Right hindlimb (tissue), 1 donor: Measurements from ENCODE around the gene TOPBP1.
"Not testable (repeated sequence)": the region's sequence is repeated elsewhere in the genome, so short reads cannot be mapped to it uniquely, and the experiment has no call there.

Experiments used
- DNase-seq: peaks from one replicate; pipeline ENCODE4 v3.0.0-alpha.2; 2018

TOPBP1 gene

GRCh38 chr3:133673746-133674145 lies 12.0 kb upstream of the TOPBP1 start:
- DNase-seq: no peak

DNA sequence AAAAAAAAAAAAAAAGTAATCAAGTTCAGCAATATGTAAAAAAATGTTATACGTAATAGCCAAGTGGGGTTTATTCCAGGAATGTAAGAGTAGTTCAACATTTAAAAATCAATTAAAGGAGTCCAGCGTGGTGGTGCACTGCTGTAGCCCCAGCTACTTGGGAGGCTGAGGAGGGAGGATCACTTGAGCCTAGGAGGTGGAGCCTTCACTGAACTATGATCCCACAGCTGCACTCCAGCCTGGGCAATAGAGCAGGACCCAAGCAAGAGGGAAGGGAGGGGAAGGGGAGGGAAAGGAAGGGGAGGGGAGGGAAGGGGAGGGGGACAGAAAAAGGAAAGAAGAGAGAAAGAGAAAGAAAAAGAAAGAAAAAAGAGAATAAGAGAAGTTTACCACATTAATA lies 10.7 kb upstream of the TOPBP1 start:
- no peak for DNase-seq

- no peak for DNase-seq
These were observed 8.8 kb upstream of the TOPBP1 start for GRCh38 chr3:133670525-133670995.

DNA sequence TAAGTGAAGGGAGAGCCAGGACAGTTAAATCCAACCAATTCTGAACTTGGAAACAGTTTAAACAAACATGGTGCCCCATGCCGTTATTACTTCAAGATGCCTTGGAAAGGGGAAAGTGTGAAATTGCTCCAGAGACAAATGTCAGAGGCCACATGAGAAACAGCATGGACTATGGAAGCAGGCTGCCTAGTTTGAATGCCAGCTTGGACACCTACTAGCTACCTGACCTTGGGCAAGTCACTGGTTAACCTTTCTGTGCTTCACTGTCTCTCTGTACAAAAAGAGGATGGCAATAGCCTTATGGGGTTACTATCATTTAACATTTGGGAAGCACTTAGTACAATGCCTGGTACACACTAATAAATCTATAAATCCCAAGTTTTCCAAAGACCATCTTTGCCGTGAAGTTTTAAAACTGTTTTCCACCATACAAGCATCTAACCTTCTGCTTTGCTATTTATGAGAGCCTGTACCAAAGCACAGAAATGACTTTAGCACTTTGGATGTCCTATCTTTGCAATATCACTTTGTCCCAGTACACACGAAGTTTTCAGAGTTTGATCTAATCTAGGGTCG lies 8.3 kb upstream of the TOPBP1 start:
- DNase-seq: no peak

DNA sequence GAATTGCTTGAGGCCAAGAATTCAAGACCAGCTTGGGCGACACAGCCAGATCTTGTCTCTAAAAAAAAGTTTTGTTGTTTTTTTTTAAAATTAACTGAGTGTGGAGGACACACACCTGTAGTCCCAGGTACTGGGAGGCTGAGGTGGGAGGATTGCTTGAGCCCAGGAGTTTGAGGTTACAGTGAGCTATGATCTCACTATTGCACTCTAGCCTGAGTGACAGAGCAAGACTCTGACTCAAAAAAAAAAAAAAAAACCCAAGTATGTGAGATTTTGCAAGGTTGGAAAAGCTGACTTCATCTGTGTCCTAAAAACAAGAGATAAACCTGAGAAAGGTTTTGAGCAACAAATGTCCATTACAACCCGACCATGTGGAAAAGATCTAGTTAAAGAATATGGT lies 5.4 kb upstream of the TOPBP1 start:
- no peak for DNase-seq

GRCh38 chr3:133665188-133665587 lies 3.4 kb upstream of the TOPBP1 start:
- DNase-seq: not testable (repeated sequence)

- DNase-seq: no peak
These were observed 2.0 kb upstream of the TOPBP1 start for GRCh38 chr3:133663569-133664313.

DNA sequence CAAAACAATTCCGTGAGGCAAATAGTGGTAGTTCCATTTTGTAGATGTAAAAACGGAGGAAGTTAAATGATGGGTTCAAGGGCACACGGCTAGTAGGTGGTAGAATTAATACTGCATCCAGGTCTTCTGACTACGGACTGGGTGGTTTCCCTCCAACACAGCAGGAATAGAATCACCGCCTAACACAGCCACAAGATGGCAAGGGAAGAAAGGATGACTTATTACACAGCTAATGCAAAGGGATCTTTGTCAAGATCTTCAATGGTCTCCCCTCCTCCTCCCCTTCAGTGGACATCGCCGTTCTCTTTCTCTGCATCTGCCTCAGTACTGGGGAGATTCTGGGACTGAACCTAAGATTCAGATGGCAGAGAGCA lies 524 bp upstream of the TOPBP1 start:
- DNase-seq: no peak

- DNase-seq: no peak
These were observed 1.9 kb downstream of the TOPBP1 start for GRCh38 chr3:133659806-133660205.

DNA sequence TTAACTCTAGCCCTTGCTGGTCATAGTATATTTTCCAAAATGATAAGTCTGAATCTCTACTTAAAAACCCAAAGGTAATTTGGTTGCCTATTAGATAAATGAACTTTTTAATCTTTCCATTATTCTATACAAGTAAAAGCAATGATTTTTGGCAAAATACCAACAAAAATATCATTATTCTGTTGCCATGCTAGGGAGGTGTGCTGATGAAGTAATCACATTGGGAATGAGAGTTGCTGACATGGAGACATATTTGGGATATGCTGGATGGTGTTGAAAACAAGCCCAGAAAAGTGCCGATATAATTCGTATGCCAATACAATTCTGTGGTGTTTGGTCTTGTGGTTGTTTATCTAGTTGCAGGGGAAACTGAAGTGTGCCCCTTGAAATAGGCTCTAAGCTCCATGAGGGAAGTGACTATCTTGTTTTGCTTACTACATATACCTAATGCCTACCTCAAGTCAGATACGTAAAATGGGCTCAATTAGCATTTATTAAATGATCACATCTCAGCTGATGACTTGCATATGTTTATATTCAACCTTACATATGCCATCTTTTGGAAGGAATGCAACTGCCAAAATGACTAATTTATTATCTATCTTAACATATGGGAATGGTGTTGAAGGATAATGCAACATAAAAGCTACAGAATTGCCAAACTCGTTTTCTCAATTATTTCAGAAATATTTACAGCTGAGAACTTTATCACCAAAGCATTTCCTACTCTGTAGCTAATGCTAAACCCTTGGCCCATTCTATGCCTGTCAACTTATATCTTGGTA lies 5.8 kb downstream of the TOPBP1 start:
- DNase-seq: no peak

- DNase-seq: no peak
These were observed 12.2 kb downstream of the TOPBP1 start for GRCh38 chr3:133649486-133650068.

DNA sequence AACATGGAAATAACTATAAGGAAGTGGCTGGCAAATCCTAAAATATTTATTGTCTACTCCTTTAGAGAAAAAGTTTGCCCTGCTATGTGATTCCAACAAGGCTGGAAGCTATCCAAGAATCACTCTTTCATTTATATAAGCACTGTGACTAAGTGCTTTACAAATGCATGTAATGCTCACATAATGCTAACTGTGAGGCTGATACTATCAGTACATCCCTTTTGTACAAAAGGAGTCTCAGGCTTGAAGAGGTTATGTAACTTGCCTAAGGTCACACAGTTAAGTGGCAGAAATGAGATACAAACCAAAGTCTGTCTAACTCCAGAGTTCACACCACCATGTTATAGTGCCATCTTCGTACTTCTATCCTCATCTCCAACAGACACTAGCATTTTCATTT lies 17.0 kb downstream of the TOPBP1 start:
- no peak for DNase-seq

- no peak for DNase-seq
These were observed 18.1 kb downstream of the TOPBP1 start for GRCh38 chr3:133643611-133644010.

DNA sequence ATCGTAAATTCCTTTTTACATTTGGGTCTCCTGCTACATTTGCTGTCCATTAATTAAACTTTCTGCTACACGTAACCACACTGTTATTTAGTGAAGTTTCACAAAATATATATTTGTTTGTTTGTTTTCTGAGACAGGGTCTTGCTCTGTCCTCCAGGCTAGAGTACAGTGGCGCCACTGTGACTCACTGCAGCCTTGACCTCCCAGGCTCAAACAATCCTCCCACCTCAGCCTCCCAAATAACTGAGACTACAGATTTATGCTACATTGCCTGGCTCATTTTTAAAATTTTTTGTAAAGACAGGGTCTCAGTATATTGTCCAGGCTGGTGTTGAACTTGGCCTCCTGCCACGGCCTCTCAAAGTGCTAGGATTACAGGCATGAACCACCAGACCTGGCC lies 20.5 kb downstream of the TOPBP1 start:
- no peak for DNase-seq

DNA sequence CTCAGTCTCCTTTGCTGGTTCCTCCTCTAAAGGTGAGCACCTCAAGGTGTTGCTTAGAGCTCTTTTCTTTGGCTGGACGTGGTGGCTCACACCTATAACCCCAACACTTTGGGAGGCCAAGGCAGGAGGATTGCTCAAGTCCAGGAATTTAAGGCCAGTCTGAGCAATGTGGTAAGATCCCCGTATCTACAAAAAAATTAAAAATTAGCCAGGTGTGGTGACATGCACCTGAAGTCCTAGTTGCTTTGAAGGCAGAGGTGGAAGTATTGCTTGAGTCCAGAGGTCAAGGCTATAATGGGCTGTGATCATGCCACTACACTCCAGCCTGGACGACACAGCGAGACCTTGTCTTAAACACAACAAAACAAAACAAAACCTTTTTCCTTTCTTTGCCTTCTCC lies 28.3 kb downstream of the TOPBP1 start:
- DNase-seq: no peak

DNA sequence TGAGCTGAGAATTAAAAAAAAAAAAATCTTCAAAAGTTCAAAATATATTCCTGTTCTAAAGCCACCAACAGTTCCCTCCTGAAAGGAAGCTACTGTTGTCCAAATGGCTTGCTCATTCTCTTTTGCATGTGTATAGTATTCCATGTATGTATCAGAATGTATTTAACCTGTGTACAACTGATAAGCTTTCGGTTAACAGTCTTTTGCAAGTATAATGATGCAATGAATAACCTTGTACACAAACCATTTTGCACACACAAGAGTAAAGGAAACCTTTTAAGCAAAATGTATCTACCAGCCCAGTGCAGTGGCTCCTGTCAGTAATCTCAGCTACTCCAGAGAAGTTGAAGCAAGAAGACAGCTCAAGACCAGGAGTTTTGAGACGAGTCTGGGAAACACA lies 32.6 kb downstream of the TOPBP1 start:
- no peak for DNase-seq

- no peak for DNase-seq
These were observed 34.0 kb downstream of the TOPBP1 start for GRCh38 chr3:133627789-133628188.

GRCh38 chr3:133620066-133620784 lies 41.5 kb downstream of the TOPBP1 start:
- DNase-seq: no peak

GRCh38 chr3:133611534-133611933 lies 50.2 kb downstream of the TOPBP1 start:
- no peak for DNase-seq

- no peak for DNase-seq
These were observed 51.7 kb downstream of the TOPBP1 start for GRCh38 chr3:133610031-133610430.

DNA sequence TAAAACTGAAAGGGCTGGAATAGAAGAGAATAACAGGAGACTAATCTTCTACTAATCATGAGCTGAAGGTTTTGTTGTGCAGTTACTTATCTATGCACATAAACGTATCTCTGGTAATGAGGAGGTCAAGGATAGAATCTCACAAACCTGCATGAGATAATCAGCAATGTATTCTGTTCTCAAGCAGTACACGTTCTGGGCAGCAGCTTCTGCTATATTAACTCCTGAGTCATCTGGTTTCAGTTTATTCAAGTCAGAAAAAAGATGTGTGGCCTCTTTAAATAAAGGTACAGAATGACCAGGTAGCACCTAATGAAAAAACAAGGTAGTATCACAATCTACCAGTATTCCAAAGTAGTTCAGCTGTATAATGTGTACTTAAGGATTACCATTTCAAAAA lies 53.4 kb downstream of the TOPBP1 start:
- no peak for DNase-seq

- no peak for DNase-seq
These were observed 53.9 kb downstream of the TOPBP1 start for GRCh38 chr3:133607816-133608215.

GRCh38 chr3:133606902-133607301 lies 54.8 kb downstream of the TOPBP1 start:
- no peak for DNase-seq
